Measurements from ENCODE around the gene GRB2. TPM values are rescaled to one million over a fixed set of nuclear protein-coding genes. Genes with fewer than 3 reads are reported as not detected.

Gene GRB2
- total and polyA plus RNA-seq, 2 of the 8 experiments (the other 6 are each of a cell fraction or from before 2014, with no cell fraction given) = 44.2 to 101 TPM

- no peak overlapping the region for H4K91ac ChIP-seq (replicated peaks; ENCODE audit: insufficient read length, low read length)
- H3K14ac ChIP-seq (ENCODE audit: insufficient read length) = no peak overlapping the region
- peaks cover 0 to 93% of the 10 kb centered on the region in 2 experiments; a peak in 3 of 4 replicates for H3K79me2 ChIP-seq (ENCODE audit: control insufficient read depth in 1 of 2, insufficient read depth in 2 of 2, low read length in 2 of 2)
- TF ChIP-seq, protein P1, sequence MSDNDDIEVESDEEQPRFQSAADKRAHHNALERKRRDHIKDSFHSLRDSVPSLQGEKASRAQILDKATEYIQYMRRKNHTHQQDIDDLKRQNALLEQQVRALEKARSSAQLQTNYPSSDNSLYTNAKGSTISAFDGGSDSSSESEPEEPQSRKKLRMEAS (IDR thresholded peaks at IDR 0.05) = no peak
- TF ChIP-seq EGR1 (IDR thresholded peaks at IDR 0.05; ENCODE audit: borderline replicate concordance, low read depth, low read length) (no peak), SP1 (IDR thresholded peaks at IDR 0.05; ENCODE audit: low read depth, low read length) (no peak), ATF2 (IDR thresholded peaks at IDR 0.05; ENCODE audit: low read length) (no peak), SIN3A (conservative IDR thresholded peaks at IDR 0.05 in 1 of 2, IDR thresholded peaks at IDR 0.05 in 1 of 2; ENCODE audit: low read depth in 1 of 2, low read length in 2 of 2) (no peak)
- DNase-seq (ENCODE audit: low read depth in 1 of 2, low spot score in 2 of 2) (no peak), FAIRE-seq (no peak)
- H4K5ac ChIP-seq (ENCODE audit: insufficient read length, low read depth, low read length) = no peak overlapping the region
- H3K79me1 ChIP-seq (ENCODE audit: low read depth, low read length) = peaks cover 3% of the 10 kb centered on the region; the same call in 1 of the 2 replicates
- no peak overlapping the region for H2BK120ac ChIP-seq (replicated peaks; ENCODE audit: low read depth, low read length)
- H3K4me1 ChIP-seq (replicated peaks in 1 of 4; ENCODE audit: control insufficient read depth in 3 of 4, insufficient read depth in 4 of 4, low read length in 3 of 4) = peaks cover 0 to 1% (median 0%) of the 10 kb centered on the region in 4 experiments; a peak in 1 of 7 replicates
- H2AFZ ChIP-seq (ENCODE audit: low read length) = no peak overlapping the region
- no peak overlapping the region for H2BK5ac ChIP-seq (ENCODE audit: low read depth, low read length)
- H3K9me3 ChIP-seq (ENCODE audit: insufficient read depth in 2 of 2, low read depth in 1 of 2, low read length in 1 of 2) = no peaks in the 10 kb centered on the region
- no peak overlapping the region for H3K4ac ChIP-seq (replicated peaks; ENCODE audit: insufficient read length, low read depth, low read length)
- POLR2A ChIA-PET (ENCODE audit: partially characterized antibody) = no interaction called here
- H4K8ac ChIP-seq (ENCODE audit: extremely low read depth, insufficient read depth, low read length) = no peak overlapping the region
- no peaks in the 10 kb centered on the region for H3K23me2 ChIP-seq (ENCODE audit: low read depth, low read length)
- CTCF ChIA-PET (ENCODE audit: partially characterized antibody) = interaction anchor here (0.9 to 2.2 kb wide), 7 partner anchors 11 to 95 kb away, joined by 3 to 6 read pairs (median 3); partner anchors contain the start of genes MIF4GD and SLC25A19
- 86 to 100% methylated on average over 1 to 8 of the region's 8 CpGs for WGBS, 2 experiments (ENCODE audit: extremely low coverage in 1 of 2, insufficient coverage in 1 of 2, insufficient read length in 1 of 2, insufficient replicate concordance in 2 of 2, low coverage in 1 of 2, low lambda C conversion rate in 2 of 2, missing lambda C conversion rate in 1 of 2)
- no peak overlapping the region for H3K9ac ChIP-seq (replicated peaks in 1 of 4; ENCODE audit: extremely low read depth in 1 of 4, low read depth in 3 of 4, low read length in 3 of 4)
- no peak overlapping the region for H3K4me3 ChIP-seq (ENCODE audit: extremely low read depth in 1 of 4, insufficient read depth in 2 of 4, low read depth in 3 of 4, low read length in 4 of 4)
- no peaks in the 10 kb centered on the region for H3K36me3 ChIP-seq (ENCODE audit: control insufficient read depth in 2 of 4, insufficient read depth in 4 of 4, low read length in 3 of 4)
- H3K56ac ChIP-seq (replicated peaks; ENCODE audit: insufficient read length, low read depth, low read length) = no peak overlapping the region
- H3K27me3 ChIP-seq (replicated peaks in 1 of 4; ENCODE audit: control insufficient read depth in 3 of 4, extremely low read depth in 1 of 4, insufficient read depth in 3 of 4, low read length in 3 of 4) = no peaks in the 10 kb centered on the region
- no peak overlapping the region for H2BK15ac ChIP-seq (ENCODE audit: low read length)
- no peak overlapping the region for H3K23ac ChIP-seq (ENCODE audit: insufficient read length)
- H3K18ac ChIP-seq (ENCODE audit: extremely low read depth, low read length) = no peak overlapping the region
- H3K27ac ChIP-seq (ENCODE audit: low read depth, low read length) = no peak overlapping the region
- no peak overlapping the region for H2BK20ac ChIP-seq (ENCODE audit: low read length)
- H3K4me2 ChIP-seq (ENCODE audit: insufficient read depth in 1 of 2, low read depth in 2 of 2, low read length in 2 of 2) = no peak overlapping the region
- no peak overlapping the region for H2BK12ac ChIP-seq (ENCODE audit: low read depth, low read length)
- no peak overlapping the region for H2AK5ac ChIP-seq (ENCODE audit: low read depth, low read length)
- H4K20me1 ChIP-seq (replicated peaks in 1 of 2; ENCODE audit: control insufficient read depth in 1 of 2, insufficient read depth in 2 of 2, low read length in 2 of 2) = peaks cover 4 to 7% of the 10 kb centered on the region in 2 experiments
Measured at GRCh38 chr17:75365009-75365930, 40.2 kb downstream of the GRB2 start.

All from H1 (cell line).